Sigmoid colon (tissue), 4 donors: ENCODE data around the gene SSC5D.

ENCODE experiments used
- CTCF ChIP-seq, 4 experiments: fragments of 450-650 bp in 3 of 4; fragments of 200-600 bp in 1 of 4; IDR thresholded peaks; one replicate each; pipeline ENCODE4 v1.5.1; 2016 to 2019; ENCODE audit warnings: antibody characterized with exemption in 4 of 4, mild to moderate bottlenecking in 3 of 4, moderate library complexity in 2 of 4
- POLR2AphosphoS5 ChIP-seq, 4 donors: sonication (generic); formaldehyde crosslinking; IDR thresholded peaks; one replicate each; pipeline ENCODE4 v1.6.1; 2017; ENCODE audit warnings: antibody characterized with exemption in 4 of 4

GRCh38 chr19:55546822-55547614 is 58.8 kb downstream of the SSC5D start:
- TF ChIP-seq POLR2AphosphoS5 (IDR thresholded peaks at IDR 0.05) (peak in 3 of 4 donors; percentile 6 to 71 (median 52)), CTCF (IDR thresholded peaks at IDR 0.05) (no peak)
